ENCODE measurements around the gene TMEM63A.

Gene TMEM63A

GRCh38 chr1:225866061-225866837 is 15.9 kb downstream of the TMEM63A start:
- no peak for DNase-seq (ENCODE audit: extremely low read depth, low read depth)
- H3K4me3 ChIP-seq (replicated peaks; ENCODE audit: low read depth, low read length) = no peak overlapping the region
- no peak for TF ChIP-seq CTCF (IDR thresholded peaks at IDR 0.05; ENCODE audit: low read depth, low read length, missing control alignments)

DNA sequence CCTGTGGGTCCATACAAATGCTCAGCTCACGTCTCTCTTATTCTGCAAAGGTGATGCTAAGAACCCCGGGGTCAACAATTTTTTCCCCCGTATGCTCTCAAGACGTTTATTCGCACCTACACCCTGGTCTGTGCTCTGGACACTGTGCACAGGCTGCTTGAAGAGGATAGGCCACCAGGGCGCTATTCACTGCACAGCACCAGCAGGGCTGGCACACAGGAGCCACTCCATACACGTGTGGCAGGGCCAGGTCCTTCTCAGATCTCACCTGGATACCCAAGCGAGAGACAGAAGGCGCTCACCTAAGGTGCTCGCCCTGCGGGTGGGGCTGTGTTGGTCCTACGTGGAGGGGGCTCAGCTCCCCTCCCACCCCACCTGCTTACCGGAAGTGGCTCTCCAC is 16.7 kb downstream of the TMEM63A start:
- no peak for TF ChIP-seq CTCF (IDR thresholded peaks at IDR 0.05; ENCODE audit: low read depth, low read length, missing control alignments)
- DNase-seq (ENCODE audit: extremely low read depth, low read depth) = no peak

DNA sequence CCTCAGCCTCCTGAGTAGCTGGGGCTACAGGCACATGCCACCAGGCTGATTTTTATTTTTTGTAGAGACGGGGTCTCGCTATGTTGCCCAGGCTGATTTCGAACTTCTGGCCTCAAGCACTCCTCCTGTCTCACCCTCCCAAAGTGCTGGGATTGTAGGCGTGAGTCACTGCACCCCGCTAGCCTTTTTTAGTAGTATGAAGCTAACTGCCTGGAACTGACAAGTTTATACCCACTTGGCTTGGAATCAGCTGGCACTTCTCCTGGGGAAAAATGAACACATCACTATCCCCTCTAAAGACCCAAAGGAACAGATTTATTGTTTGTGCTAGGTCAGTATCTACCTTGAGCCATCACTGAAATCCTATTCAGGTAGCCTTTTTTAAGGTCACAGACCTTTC is 19.0 kb downstream of the TMEM63A start:
- TF ChIP-seq CTCF (IDR thresholded peaks at IDR 0.05; ENCODE audit: low read depth, low read length, missing control alignments) = no peak
- DNase-seq (ENCODE audit: extremely low read depth, low read depth) = no peak
- no peak overlapping the region for H3K4me3 ChIP-seq (replicated peaks; ENCODE audit: low read depth, low read length)

More for the DNA sequence above, 16.7 kb downstream of the TMEM63A start:
- no peak overlapping the region for H3K4me3 ChIP-seq (replicated peaks; ENCODE audit: low read depth, low read length)

- no peak for DNase-seq (ENCODE audit: extremely low read depth, low read depth)
- TF ChIP-seq CTCF (IDR thresholded peaks at IDR 0.05; ENCODE audit: low read depth, low read length, missing control alignments) = no peak
- H3K4me3 ChIP-seq (replicated peaks; ENCODE audit: low read depth, low read length) = no peak overlapping the region
Measured at GRCh38 chr1:225862581-225862950, 19.6 kb downstream of the TMEM63A start.

DNA sequence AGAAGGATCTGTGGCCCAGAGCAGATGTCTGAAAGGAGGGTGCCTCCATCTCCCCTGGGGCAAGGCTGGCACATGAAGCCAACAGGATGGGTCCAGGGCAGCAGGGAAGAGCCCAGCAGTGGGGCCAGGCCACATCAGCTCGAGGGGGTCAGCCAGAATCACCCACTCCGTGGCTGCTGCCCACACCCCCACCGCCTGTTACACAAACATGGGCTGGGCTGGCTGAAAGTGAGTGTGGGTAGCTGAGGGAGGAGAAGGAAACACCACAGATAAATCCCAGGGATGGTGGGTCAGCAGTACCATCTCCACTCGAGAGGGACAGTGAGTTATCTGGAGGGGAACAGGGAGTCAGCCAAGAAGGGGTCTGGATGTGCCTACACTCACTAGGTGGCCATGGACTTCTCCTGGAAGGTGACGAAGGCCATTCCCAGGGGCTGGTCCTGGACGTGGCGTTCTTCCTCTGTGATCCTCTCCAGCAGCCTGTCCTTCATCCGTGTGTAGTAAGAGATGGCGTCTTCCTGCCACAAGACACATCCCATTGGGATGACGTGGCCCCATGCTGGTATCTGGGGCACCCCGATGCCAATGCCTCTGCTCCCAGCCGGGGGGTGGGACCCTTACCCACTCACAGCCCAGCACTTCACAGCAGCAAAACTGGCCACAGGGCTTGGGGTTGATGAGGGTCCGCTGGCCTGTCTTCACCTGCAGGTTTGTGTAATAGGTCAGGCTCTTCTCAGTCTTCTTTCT is 20.2 kb downstream of the TMEM63A start:
- no peak overlapping the region for H3K4me3 ChIP-seq (replicated peaks; ENCODE audit: low read depth, low read length)
- DNase-seq (ENCODE audit: extremely low read depth, low read depth) = no peak
- no peak for TF ChIP-seq CTCF (IDR thresholded peaks at IDR 0.05; ENCODE audit: low read depth, low read length, missing control alignments)

DNA sequence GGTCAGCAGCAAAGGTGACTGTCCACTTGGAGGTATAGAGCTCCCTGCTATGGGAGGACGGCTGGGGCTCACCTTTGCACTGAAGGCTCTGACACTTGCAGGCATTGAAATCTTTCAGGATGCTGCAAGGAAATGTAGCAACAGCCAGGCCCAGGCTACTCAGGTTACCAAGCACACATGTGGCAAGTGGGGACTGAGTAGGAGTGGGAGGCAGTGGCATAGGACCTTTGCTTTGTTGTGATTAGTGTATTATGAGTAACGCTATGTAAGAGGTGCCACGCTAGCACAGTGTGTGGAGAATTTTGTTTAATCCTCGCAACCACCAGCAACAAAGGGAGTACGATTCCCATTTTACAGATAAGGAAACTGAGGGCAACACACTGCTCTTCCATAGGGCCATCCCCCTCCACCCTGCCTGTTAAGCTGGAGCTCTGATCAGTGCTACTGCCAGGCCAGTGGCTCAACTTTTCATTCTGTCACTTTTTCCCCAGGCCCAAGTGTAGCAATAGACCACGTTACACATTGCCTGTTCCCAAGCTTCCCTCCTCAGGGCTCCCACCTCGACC is 21.2 kb downstream of the TMEM63A start:
- no peak for DNase-seq (ENCODE audit: extremely low read depth, low read depth)
- no peak overlapping the region for H3K4me3 ChIP-seq (replicated peaks; ENCODE audit: low read depth, low read length)
- TF ChIP-seq CTCF (IDR thresholded peaks at IDR 0.05; ENCODE audit: low read depth, low read length, missing control alignments) = no peak
